GM23248 (cell line): Measurements from ENCODE around the gene SRGN.

ENCODE experiments used
- EZH2 ChIP-seq: fragments of 200-600 bp; sonication (generic); IDR thresholded peaks from 2 replicates; pipeline ENCODE4 v1.6.1; 2018; ENCODE audit warnings: antibody characterized with exemption, mild to moderate bottlenecking; ENCODE audit not compliant: insufficient read depth, poor library complexity, severe bottlenecking
- EZH2phosphoT487 ChIP-seq: fragments of 200-600 bp; sonication (generic); IDR thresholded peaks from 2 replicates; pipeline ENCODE4 v1.6.1; 2018; ENCODE audit warnings: antibody characterized with exemption, moderate library complexity, mild to moderate bottlenecking, low read depth; ENCODE audit not compliant: insufficient read depth

- TF ChIP-seq EZH2phosphoT487 (no peak), EZH2 (no peak)
Observed at GRCh38 chr10:69075431-69075830, 12.5 kb upstream of the SRGN start.
